ENCODE data around the gene CAMTA1.
"Not testable (repeated sequence)": the region's sequence is repeated elsewhere in the genome, so short reads cannot be mapped to it uniquely, and the experiment has no call there.

DNA sequence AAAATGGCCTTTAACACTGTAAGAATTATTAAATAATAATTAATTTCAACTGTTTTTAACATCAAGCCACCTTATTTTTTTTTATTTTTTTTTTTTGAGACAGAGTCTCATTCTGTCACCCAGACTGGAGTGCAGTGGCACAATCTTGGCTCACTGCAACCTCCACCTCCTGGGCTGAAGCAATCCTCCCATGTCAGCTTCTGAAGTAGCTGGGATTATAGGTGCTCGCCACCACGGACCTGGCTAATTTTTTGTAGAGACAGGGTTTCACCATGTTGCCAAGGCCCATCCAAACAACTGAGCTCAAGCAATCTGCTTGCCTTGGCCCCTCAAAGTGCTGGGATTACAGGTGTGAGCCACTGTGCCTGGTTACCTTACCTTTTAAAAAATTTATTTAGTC lies 46.8 kb downstream of the CAMTA1 start:
- TF ChIP-seq POLR2A, CTCF (IDR thresholded peaks at IDR 0.05): not testable (repeated sequence)

All from upper lobe of left lung (tissue), 4 donors.